Upper lobe of right lung (tissue), 1 donor: ENCODE results near the gene KCNQ1OT1. TPM values are rescaled to one million over a fixed set of nuclear protein-coding genes. Genes with fewer than 3 reads are reported as not detected.

ENCODE experiments used
- ATAC-seq: fragments of 200-7000 bp; cut with Tn5 transposase; one replicate; pipeline ENCODE4 v1.9.1; 2020; ENCODE audit warnings: mild to moderate bottlenecking, moderate library complexity
- DNase-seq: peaks from one replicate; pipeline ENCODE4 v3.0.0-alpha.2; 2020
- H3K27ac ChIP-seq: fragments of 200-600 bp; one replicate; pipeline ENCODE4 v1.8.0; 2022
- H3K27me3 ChIP-seq: fragments of 200-600 bp; one replicate; pipeline ENCODE4 v1.8.0; 2022; ENCODE audit warnings: mild to moderate bottlenecking
- H3K36me3 ChIP-seq: fragments of 200-600 bp; one replicate; pipeline ENCODE4 v1.8.0; 2022
- H3K4me1 ChIP-seq: fragments of 200-600 bp; one replicate; pipeline ENCODE4 v1.8.0; 2022
- H3K4me3 ChIP-seq: fragments of 200-600 bp; one replicate; pipeline ENCODE4 v1.8.0; 2022; ENCODE audit warnings: mild to moderate bottlenecking
- H3K9me3 ChIP-seq: fragments of 200-600 bp; one replicate; pipeline ENCODE4 v1.8.0; 2022
- intact Hi-C: fragments of 100-400 bp; cut with DNase I; formaldehyde crosslinking; loops from one replicate; pipeline ENCODE4 v1.11.0; 2022
- total RNA-seq: library from RNA; stranded (reverse); fragmentation: NEBNext Ultra II Directional; extraction: Animal tissue kit (Norgen Biotek cat#: 25700); gene quantifications from one replicate; pipeline ENCODE4 v1.2.1, GENCODE V29; 2021
- TF ChIP-seq, protein P1 (sequence below): fragments of 200-600 bp; IDR thresholded peaks from one replicate; pipeline ENCODE4 v1.8.0; 2022; ENCODE audit warnings: antibody characterized with exemption
- donor health status: DM: no; HTN: yes; CAD: no; lungs with severe emphysema.

KCNQ1OT1 gene
- total RNA-seq, 1 donor from 2014 or later = 2.0 TPM

DNA sequence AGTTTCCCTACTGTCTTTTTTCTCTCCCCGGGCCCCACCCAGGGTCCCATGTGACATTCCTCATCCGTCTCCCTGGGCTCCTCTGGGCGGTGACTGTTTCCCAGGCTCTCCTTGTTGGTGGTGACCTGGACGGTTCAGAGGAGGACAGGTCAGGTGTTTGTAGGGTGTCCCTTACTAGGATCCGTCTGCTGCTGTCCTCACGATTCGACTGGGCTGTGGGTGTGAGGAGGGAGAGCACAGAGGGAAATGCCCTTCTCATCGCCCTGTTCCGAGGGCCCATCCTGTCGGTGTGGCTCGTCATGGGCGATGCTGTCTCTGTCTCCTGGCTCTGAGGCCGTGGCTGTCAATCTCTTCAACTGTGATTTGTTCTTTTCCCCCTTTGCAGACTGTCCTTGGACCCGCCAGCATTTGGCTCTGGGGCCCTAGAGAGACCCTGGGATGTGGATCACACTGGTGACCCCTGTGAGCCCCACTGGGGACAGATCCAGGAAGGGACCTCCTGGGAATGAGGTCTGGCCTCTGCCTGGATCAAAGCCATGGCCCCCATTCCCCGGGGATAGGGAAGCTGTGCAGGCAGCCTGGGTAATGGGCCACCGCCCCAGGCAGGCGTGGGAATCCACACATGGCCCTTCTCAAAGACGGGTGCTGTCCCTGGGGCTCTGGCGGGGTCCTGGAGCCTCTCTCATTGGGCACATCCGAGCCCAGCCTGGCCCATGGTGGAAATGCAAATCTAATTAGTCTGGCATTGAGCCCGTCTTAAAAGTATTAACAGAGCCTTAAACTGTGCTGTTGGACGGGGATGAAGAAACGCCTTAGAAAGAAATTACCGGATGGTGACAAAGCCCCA lies 46.8 kb upstream of the KCNQ1OT1 start:
- H3K27ac ChIP-seq = no peak overlapping the region
- H3K4me3 ChIP-seq = no peak overlapping the region
- H3K4me1 ChIP-seq = no peaks in the 10 kb centered on the region
- DNase-seq = peak; percentile 43
- intact Hi-C loops = no loop called here
- no peaks in the 10 kb centered on the region for H3K27me3 ChIP-seq
- no peak for ATAC-seq
- H3K9me3 ChIP-seq = no peaks in the 10 kb centered on the region
- no peaks in the 10 kb centered on the region for H3K36me3 ChIP-seq
- TF ChIP-seq, protein P1, sequence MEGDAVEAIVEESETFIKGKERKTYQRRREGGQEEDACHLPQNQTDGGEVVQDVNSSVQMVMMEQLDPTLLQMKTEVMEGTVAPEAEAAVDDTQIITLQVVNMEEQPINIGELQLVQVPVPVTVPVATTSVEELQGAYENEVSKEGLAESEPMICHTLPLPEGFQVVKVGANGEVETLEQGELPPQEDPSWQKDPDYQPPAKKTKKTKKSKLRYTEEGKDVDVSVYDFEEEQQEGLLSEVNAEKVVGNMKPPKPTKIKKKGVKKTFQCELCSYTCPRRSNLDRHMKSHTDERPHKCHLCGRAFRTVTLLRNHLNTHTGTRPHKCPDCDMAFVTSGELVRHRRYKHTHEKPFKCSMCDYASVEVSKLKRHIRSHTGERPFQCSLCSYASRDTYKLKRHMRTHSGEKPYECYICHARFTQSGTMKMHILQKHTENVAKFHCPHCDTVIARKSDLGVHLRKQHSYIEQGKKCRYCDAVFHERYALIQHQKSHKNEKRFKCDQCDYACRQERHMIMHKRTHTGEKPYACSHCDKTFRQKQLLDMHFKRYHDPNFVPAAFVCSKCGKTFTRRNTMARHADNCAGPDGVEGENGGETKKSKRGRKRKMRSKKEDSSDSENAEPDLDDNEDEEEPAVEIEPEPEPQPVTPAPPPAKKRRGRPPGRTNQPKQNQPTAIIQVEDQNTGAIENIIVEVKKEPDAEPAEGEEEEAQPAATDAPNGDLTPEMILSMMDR = no peak

DNA sequence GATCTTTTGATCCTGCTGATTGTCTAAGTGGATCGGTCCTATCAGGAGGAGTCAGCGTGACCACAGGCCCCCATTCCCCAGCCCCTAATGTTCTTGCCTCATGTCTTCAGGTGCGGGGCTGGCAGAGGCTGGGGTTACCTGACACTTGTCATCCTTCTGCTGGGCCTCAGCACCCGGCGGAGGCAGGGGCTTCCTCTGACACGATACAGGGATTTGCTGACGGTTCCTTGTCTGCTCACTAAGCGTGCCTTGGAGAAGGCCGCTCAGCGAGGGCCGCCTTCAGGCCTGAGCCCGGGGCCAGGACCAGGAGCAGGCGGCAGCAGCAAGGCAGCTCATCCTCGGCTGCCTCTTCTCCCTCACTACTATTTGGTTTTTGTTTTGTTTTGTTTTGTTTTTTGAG lies 45.7 kb upstream of the KCNQ1OT1 start:
- ATAC-seq (no peak), DNase-seq (peak; percentile 60)
- intact Hi-C loops = no loop called here
- Histone ChIP-seq H3K9me3 (no peaks in the 10 kb centered on the region), H3K27ac (no peak overlapping the region), H3K36me3 (no peaks in the 10 kb centered on the region), H3K27me3 (no peaks in the 10 kb centered on the region), H3K4me3 (no peak overlapping the region), H3K4me1 (peaks cover 3% of the 10 kb centered on the region)
- TF ChIP-seq, protein P1 = no peak

DNA sequence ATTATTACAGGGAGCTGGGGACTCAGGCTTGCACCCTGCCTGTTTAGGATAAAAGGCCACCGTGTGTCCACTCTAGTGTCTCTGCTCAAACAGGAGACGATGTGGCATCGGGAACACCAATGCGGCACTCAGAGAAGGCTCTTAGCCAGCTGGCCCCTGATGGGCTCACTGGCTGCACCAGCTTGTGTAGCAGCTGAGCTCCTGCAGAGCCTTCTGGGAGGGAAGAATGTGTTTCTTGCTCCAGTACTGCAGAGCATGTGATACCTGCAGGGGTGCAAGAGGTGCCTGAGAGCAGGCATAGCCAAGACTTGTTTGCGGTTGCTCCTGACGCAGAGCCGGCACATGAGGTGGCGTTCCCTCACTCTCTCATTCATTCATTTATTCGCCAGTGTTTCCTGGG lies 44.4 kb upstream of the KCNQ1OT1 start:
- Histone ChIP-seq H3K27ac (no peak overlapping the region), H3K9me3 (no peaks in the 10 kb centered on the region), H3K4me1 (peaks cover 3% of the 10 kb centered on the region), H3K36me3 (no peaks in the 10 kb centered on the region), H3K27me3 (no peaks in the 10 kb centered on the region), H3K4me3 (no peak overlapping the region)
- ATAC-seq = no peak
- peak; percentile 19 for DNase-seq
- TF ChIP-seq, protein P1 = no peak
- intact Hi-C loops = no loop called here

DNA sequence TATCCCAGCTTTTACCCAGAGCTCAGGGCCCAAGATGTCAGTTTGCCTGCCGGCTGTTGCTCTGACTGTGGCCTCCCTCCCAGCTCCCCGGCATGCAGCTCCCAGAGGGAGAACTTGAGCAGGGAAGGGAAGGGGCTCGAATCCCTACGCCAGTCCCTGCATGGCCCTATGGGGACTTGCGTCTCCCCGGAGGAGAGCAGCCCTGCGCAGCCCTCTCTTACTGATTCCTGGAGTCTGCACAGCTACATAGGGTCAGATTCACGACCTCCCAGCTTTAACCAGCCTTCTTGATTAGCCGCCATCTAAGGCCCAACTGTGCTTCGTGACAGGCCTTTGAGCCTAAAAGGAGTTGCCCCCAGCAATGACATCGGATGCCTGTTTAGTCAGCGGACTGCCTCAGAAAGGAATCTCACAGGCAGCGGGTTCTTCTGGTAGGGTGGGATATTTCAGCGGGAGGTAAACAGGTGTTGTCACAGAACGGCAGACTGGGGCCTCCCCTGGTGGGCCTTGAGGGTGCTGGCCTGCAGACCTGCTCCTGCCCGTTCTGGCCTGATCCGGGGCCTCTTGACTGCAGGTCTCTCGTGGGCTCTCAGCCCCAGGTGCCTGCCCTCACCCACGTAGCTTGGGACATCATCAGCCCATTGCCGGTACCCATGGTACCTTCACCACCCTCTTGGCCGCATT lies 43.8 kb upstream of the KCNQ1OT1 start:
- no peak for ATAC-seq

DNA sequence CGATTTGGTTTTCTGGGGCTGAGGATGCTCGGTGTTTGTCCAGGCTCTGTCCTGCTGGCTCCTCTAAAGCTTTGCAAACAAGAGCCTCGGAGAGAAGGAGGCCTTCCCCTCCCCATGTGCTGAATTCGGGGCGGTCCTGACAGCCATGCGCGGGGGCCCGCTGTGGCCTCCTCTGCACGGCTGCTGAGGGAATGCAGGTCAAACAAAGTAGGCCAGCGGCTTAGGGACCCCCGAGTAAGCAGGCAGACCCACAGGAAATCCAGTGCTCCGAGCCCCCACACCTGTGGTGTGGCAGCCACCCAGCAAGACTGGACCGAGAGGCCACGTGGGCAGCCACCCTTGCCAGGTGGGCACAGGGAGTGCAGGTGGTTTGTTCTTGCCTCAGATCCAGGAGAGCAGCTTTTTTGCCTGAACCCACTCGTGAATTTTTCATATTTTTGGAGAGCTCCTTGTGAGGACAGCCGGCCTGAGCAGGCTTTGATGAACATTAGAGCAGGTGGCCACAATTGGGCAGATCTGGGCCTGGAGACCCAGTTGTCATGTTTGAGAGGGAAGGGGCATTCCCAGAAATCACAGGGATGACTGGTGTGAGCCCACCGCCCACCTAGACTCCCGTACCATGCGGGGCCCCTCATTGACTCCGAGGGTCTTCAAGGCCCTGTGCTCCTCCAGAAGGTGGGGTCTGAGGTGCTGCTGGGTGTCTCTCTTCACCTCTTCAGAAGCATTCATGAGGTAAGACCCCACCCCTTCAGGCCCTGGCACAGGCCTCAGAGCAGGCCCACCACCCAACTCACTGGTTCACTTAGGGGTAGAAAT lies 43.0 kb upstream of the KCNQ1OT1 start:
- TF ChIP-seq, protein P1 = no peak
- DNase-seq (peak; percentile 54), ATAC-seq (no peak)
- no peak overlapping the region for H3K27ac ChIP-seq
- no peaks in the 10 kb centered on the region for H3K27me3 ChIP-seq
- H3K36me3 ChIP-seq = no peaks in the 10 kb centered on the region
- H3K4me1 ChIP-seq = peaks cover 3% of the 10 kb centered on the region
- intact Hi-C loops = no loop called here
- no peaks in the 10 kb centered on the region for H3K9me3 ChIP-seq
- H3K4me3 ChIP-seq = no peak overlapping the region

More for the DNA sequence above, 43.8 kb upstream of the KCNQ1OT1 start:
- peak; percentile 54 for DNase-seq
- Histone ChIP-seq H3K9me3 (no peaks in the 10 kb centered on the region), H3K27ac (no peak overlapping the region), H3K36me3 (no peaks in the 10 kb centered on the region), H3K4me1 (peaks cover 3% of the 10 kb centered on the region), H3K4me3 (no peak overlapping the region), H3K27me3 (no peaks in the 10 kb centered on the region)
- intact Hi-C loops = no loop called here
- TF ChIP-seq, protein P1 = no peak
